ENCODE results near the gene FAM229B.

GRCh38 chr6:112061605-112062004, 25.8 kb upstream of the FAM229B start:
- no peak for TF ChIP-seq CTCF (IDR thresholded peaks at IDR 0.05; ENCODE audit: low read length)
- no peak for TF ChIP-seq EZH2phosphoT487 (IDR thresholded peaks at IDR 0.05; ENCODE audit: low read length)
- TF ChIP-seq EZH2 (optimal IDR thresholded peaks at IDR 0.05; ENCODE audit: low read depth, low read length), result no peak
